Pancreas (tissue), 10 donors: ENCODE measurements around the gene TSPAN14. TPM values are rescaled to one million over a fixed set of nuclear protein-coding genes. Genes with fewer than 3 reads are reported as not detected.

Source experiments
- ATAC-seq, 4 donors: fragments of 200-7000 bp; cut with Tn5 transposase; one replicate each; pipeline versions ENCODE4 v1.8.0 to v1.9.1; 2020; ENCODE audit warnings: mild to moderate bottlenecking in 4 of 4, moderate library complexity in 4 of 4
- DNase-seq, 6 donors: peaks; one replicate each; pipeline ENCODE4 v3.0.0-alpha.2; 2020
- FAIRE-seq: peaks from 2 replicates; lab custom pipeline; 2012; peaks lifted over from hg19 to GRCh38; lab: Jason Lieb, UNC
- H3K27ac ChIP-seq, 4 donors: fragments of 200-600 bp; sonication (generic); 1 replicate in 3 of 4; 2 replicates in 1 of 4; pipeline versions ENCODE4 v1.5.0 to v1.8.0; 2020
- H3K27me3 ChIP-seq, 4 donors: fragments of 200-600 bp; one replicate each; pipeline ENCODE4 v1.8.0; 2021
- H3K36me3 ChIP-seq, 3 donors: fragments of 200-600 bp; sonication (generic) in 1 of 3; one replicate each; pipeline versions ENCODE4 v1.5.0 to v1.8.0; 2020 to 2021
- H3K4me1 ChIP-seq, 3 donors: fragments of 200-600 bp; one replicate each; pipeline ENCODE4 v1.8.0; 2021
- H3K4me3 ChIP-seq, 4 donors: fragments of 200-600 bp; sonication (generic) in 2 of 4; one replicate each; pipeline versions ENCODE4 v1.5.0 to v1.8.0; 2020 to 2021
- H3K9me3 ChIP-seq, 4 donors: fragments of 200-600 bp; one replicate each; pipeline ENCODE4 v1.8.0; 2021
- WGBS, 2 donors: extraction: QIAGEN DNeasy Blood & Tissue Kit; methylation state at CpG; one replicate each; pipeline ENCODE4 v1.1.7; 2013; 5-methylcytosine and 5-hydroxymethylcytosine counted together
- intact Hi-C, 3 donors: fragments of 100-400 bp; cut with DNase I; formaldehyde crosslinking; loops; one replicate each; pipeline versions ENCODE4 v1.11.1 to v1.14.2; 2022
- polyA plus RNA-seq, 2 donors: library from polyadenylated mRNA; stranded (reverse); fragments of 200-250 nt; gene quantifications; one replicate each; pipeline ENCODE4 v1.2.3, GENCODE V29; 2013
- total RNA-seq, 6 donors: library from RNA; stranded (reverse); fragmentation: NEBNext Ultra II Directional in 4 of 6; extraction: Animal tissue kit (Norgen Biotek cat#: 25700) in 4 of 6; gene quantifications; one replicate each; pipeline versions ENCODE4 v1.2.1 to v1.2.4, GENCODE V29; 2021 to 2023
- TF ChIP-seq, protein P1 (sequence below), 4 donors: fragments of 200-600 bp; sonication (generic) in 3 of 4; IDR thresholded peaks; one replicate each; pipeline versions ENCODE4 v1.5.0 to v1.8.0; 2021; ENCODE audit warnings: antibody characterized with exemption in 4 of 4
- donor health status: healthy with polysubstance abuse.
- donor health status: DM: no; HTN: no; CAD: no; lungs with moderate emphysema.
- donor health status: DM: no; HTN: no; CAD: no.
- donor health status: control.
- donor health status: control.
- donor health status: Bipolar disorder and iron deficiency.
- donor health status: DM: yes; HTN: yes; CAD: no.
- donor health status: DM: no; HTN: no; CAD: no.
- donor health status: DM: no; HTN: no; CAD: no.
- donor health status: DM: yes; HTN: yes; CAD: no.

Gene TSPAN14
- total and polyA plus RNA-seq, 8 donors: 10.6 to 61.9 (median 23.2) TPM

DNA sequence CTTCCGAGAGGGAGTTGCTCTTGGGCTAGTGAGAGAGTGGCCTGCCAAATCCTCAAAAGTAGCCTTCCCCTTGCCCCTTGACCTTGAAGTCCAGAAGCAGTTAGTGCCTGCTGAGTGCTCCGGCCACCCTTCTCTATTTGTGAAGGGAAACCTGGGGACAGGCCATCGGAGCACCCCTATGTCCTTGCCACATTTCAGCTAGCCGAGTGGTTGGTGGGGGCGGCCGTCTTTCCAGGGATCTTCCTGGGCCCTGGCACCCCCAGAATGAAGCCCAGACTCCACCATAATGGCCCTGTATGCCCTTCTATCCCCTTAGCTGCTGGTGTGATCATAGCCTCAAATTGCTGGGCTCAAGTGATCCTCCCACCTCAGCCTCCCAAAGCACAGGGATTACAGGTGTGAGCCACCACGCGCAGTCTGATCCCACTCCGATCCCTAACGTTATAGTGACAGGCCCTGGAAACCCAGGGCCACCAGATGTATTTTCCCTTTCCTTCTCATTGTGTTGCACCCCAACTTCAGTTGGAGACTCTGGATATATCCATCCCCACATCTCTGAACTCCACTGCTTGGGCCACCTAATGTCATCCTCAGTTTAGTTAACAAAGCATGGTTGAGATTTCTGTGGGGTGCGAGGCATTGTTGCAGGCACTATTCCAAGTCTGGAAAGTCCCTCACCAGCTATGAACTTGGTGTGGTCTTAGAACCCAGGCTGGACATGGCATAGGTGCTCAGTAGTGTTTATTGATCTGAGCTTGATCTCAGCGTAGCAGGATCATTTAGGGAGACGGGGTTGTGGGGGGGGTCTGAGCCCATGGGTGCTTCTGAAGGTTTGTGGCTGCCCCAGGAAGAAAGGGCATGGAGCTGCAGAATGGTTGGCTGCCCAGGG is 1.6 kb downstream of the TSPAN14 start:
- ATAC-seq (no peak), DNase-seq (no peak), FAIRE-seq (no peak)
- H3K4me3 ChIP-seq: peak overlapping the region; percentile 74 to 95 (median 80)
- peaks cover 25 to 56% (median 36%) of the 10 kb centered on the region in 3 donors for H3K4me1 ChIP-seq
- TF ChIP-seq, protein P1, sequence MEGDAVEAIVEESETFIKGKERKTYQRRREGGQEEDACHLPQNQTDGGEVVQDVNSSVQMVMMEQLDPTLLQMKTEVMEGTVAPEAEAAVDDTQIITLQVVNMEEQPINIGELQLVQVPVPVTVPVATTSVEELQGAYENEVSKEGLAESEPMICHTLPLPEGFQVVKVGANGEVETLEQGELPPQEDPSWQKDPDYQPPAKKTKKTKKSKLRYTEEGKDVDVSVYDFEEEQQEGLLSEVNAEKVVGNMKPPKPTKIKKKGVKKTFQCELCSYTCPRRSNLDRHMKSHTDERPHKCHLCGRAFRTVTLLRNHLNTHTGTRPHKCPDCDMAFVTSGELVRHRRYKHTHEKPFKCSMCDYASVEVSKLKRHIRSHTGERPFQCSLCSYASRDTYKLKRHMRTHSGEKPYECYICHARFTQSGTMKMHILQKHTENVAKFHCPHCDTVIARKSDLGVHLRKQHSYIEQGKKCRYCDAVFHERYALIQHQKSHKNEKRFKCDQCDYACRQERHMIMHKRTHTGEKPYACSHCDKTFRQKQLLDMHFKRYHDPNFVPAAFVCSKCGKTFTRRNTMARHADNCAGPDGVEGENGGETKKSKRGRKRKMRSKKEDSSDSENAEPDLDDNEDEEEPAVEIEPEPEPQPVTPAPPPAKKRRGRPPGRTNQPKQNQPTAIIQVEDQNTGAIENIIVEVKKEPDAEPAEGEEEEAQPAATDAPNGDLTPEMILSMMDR (IDR thresholded peaks at IDR 0.05): no peak
- 39 to 51% methylated on average over 13 of the region's 13 CpGs for WGBS, 2 donors
- H3K27ac ChIP-seq: peak overlapping the region; percentile 16 to 97 (median 92)
- no peaks in the 10 kb centered on the region for H3K9me3 ChIP-seq
- no peaks in the 10 kb centered on the region for H3K27me3 ChIP-seq
- H3K36me3 ChIP-seq: no peaks in the 10 kb centered on the region
- intact Hi-C loops: no loop called here

DNA sequence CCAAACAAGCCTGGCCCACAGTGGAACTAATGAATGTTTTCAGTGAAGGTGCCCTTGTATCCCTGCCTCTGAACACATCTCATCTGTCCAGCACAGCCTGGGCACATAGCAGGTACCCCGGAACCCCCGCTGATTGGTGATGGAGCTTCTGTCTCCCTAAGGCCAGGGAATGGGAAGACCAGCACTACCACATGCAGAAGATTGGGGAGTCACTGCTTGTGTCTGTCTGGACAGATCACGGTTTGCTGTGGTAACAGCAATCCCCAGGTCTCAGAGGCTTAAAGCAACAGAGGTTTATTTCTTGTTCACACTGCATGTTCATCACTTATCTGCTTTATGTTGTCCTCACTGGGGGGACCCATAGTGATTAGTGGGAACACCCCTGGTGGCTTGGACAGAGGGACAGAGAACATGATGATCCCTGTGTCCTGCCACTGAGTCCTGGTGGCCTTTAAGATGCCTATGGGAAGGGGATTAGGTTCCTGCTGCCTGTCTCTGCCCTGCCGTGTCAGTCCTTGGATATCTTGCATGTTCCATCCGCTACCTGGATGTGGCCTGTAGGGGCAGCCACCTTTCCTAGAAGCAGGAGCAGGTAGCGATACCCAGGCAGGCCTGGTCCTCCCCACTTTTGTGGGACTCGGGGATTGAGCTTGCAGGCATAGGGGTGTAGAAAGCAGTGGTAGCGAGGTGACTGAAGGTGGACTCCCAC is 3.6 kb downstream of the TSPAN14 start:
- no peaks in the 10 kb centered on the region for H3K36me3 ChIP-seq
- peaks cover 42 to 75% (median 53%) of the 10 kb centered on the region in 3 donors for H3K4me1 ChIP-seq
- H3K9me3 ChIP-seq: no peaks in the 10 kb centered on the region
- no peak for DNase-seq
- no peak for FAIRE-seq
- TF ChIP-seq, protein P1 (IDR thresholded peaks at IDR 0.05): no peak
- no peaks in the 10 kb centered on the region for H3K27me3 ChIP-seq
- H3K4me3 ChIP-seq: no peak overlapping the region
- ATAC-seq: no peak
- 80 to 81% methylated on average over 8 of the region's 8 CpGs for WGBS, 2 donors
- intact Hi-C loops: no loop called here
- peak overlapping the region; percentile 25 to 85 (median 60) for H3K27ac ChIP-seq

DNA sequence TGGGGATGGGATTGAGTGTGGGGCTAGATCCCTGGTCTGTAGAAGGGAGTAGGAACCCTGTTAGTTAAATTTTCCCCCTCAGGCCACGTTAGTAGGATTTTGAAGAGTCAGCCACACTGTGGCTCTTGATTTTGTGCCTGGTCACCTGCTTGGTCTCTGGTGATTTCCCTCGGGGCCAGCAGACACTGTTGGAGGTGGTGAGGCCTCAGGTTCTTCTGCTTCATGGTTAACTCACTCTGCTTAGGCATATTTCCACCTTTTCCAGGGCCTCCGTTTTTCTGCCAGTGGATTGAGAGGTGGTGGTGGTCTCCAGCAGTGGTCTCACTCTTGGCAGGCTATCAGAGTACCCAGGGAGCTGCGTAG is 4.1 kb downstream of the TSPAN14 start:
- intact Hi-C loops: no loop called here
- DNase-seq: no peak
- H3K36me3 ChIP-seq: no peaks in the 10 kb centered on the region
- TF ChIP-seq, protein P1 (IDR thresholded peaks at IDR 0.05): no peak
- 33 to 38% methylated on average over 4 of the region's 4 CpGs for WGBS, 2 donors
- no peak overlapping the region for H3K4me3 ChIP-seq
- peak overlapping the region; percentile 25 to 85 (median 60) for H3K27ac ChIP-seq
- no peaks in the 10 kb centered on the region for H3K27me3 ChIP-seq
- FAIRE-seq: no peak
- H3K9me3 ChIP-seq: no peaks in the 10 kb centered on the region
- H3K4me1 ChIP-seq: peaks cover 47 to 76% (median 52%) of the 10 kb centered on the region in 3 donors
- ATAC-seq: no peak

DNA sequence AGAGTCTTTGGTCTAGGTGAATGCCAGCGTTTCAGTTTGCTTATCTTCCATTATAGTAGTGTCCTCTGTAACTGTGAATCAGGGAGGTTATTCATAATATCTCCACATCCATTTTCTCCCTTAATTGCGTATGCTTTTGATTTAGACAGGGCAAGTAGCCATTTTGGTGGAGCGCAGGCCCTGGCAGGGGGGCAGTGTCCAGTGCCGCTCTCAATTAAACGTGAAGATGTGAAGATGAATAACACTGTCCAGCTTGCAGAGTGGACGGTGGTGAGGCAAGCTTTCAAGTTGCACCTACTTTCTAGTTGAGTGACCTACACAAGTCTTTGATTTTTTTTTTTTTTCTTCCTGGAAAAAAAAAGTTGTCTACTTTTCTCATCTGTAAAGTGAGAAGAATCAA is 4.5 kb downstream of the TSPAN14 start:
- 68 to 73% methylated on average over 6 of the region's 6 CpGs for WGBS, 2 donors
- Histone ChIP-seq H3K4me1 (peaks cover 48 to 75% (median 53%) of the 10 kb centered on the region in 3 donors), H3K36me3 (no peaks in the 10 kb centered on the region), H3K9me3 (no peaks in the 10 kb centered on the region), H3K4me3 (no peak overlapping the region), H3K27ac (peak overlapping the region in 3 of 4 donors; percentile 79 to 85 (median 83)), H3K27me3 (no peaks in the 10 kb centered on the region)
- no peak for DNase-seq
- TF ChIP-seq, protein P1 (IDR thresholded peaks at IDR 0.05): no peak
- no peak for FAIRE-seq
- intact Hi-C loops: no loop called here
- ATAC-seq: no peak
